GM23338 (cell line): ENCODE measurements around the gene SERGEF. TPM values are rescaled to one million over a fixed set of nuclear protein-coding genes. Genes with fewer than 3 reads are reported as not detected.

Experiments
- ATAC-seq: fragments of 200-7000 bp; cut with Tn5 transposase; 3 replicates; pipeline ENCODE4 v1.9.1; 2020
- DNase-seq: peaks from one replicate; pipeline ENCODE4 v3.0.0-alpha.2; 2015; ENCODE audit warnings: low spot score
- H2AFZ ChIP-seq: fragments of 200-600 bp; sonication (generic); 2 replicates; pipeline ENCODE4 v1.8.0; 2016; ENCODE audit warnings: antibody characterized with exemption, mild to moderate bottlenecking, moderate library complexity
- H3F3A ChIP-seq: fragments of 200-600 bp; sonication (generic); replicated peaks from 2 replicates; pipeline ENCODE4 v1.8.0; 2017; ENCODE audit warnings: antibody characterized with exemption, mixed run types, low read depth
- H3K27ac ChIP-seq: fragments of 200-600 bp; sonication (generic); 2 replicates; pipeline ENCODE4 v1.6.1; 2016; ENCODE audit warnings: low read depth
- H3K27me3 ChIP-seq: fragments of 200-600 bp; sonication (generic); 2 replicates; pipeline ENCODE4 v1.8.0; 2016; ENCODE audit warnings: mild to moderate bottlenecking, mixed run types, moderate library complexity; ENCODE audit not compliant: insufficient read depth
- H3K36me3 ChIP-seq: fragments of 200-600 bp; sonication (generic); 2 replicates; pipeline ENCODE4 v1.8.0; 2016; ENCODE audit warnings: mild to moderate bottlenecking; ENCODE audit not compliant: insufficient read depth
- H3K4me1 ChIP-seq: fragments of 200-600 bp; sonication (generic); 2 replicates; pipeline ENCODE4 v1.8.0; 2016; ENCODE audit warnings: mild to moderate bottlenecking, moderate library complexity; ENCODE audit not compliant: insufficient read depth
- H3K4me2 ChIP-seq: fragments of 200-600 bp; sonication (generic); 2 replicates; pipeline ENCODE4 v1.7.1; 2017; ENCODE audit warnings: mixed run types
- H3K4me3 ChIP-seq: fragments of 200-600 bp; sonication (generic); 2 replicates; pipeline ENCODE4 v1.6.1; 2016; ENCODE audit warnings: mixed run types
- H3K79me2 ChIP-seq: fragments of 200-600 bp; sonication (generic); replicated peaks from 2 replicates; pipeline ENCODE4 v1.8.0; 2017; ENCODE audit warnings: mild to moderate bottlenecking; ENCODE audit not compliant: insufficient read depth
- H3K9me2 ChIP-seq: fragments of 200-600 bp; sonication (generic); 2 replicates; pipeline ENCODE4 v1.8.0; 2017; ENCODE audit not compliant: insufficient read depth
- H4K20me1 ChIP-seq: fragments of 200-600 bp; sonication (generic); replicated peaks from 2 replicates; pipeline ENCODE4 v1.8.0; 2017; ENCODE audit warnings: mild to moderate bottlenecking; ENCODE audit not compliant: insufficient read depth
- H3K27ac Mint-ChIP-seq: 2 replicates; pipeline ENCODE4 v1.8.0; 2020; ENCODE audit warnings: inconsistent platforms, mild to moderate bottlenecking, moderate library complexity, mixed read lengths
- H3K27me3 Mint-ChIP-seq: 3 replicates; pipeline ENCODE4 v1.8.0; 2022; ENCODE audit warnings: low read depth, mild to moderate bottlenecking, moderate library complexity, mixed read lengths, inconsistent platforms; ENCODE audit not compliant: insufficient read depth, poor library complexity
- H3K36me3 Mint-ChIP-seq: 3 replicates; pipeline ENCODE4 v1.8.0; 2021; ENCODE audit warnings: low read depth, mild to moderate bottlenecking, inconsistent platforms, moderate library complexity, mixed read lengths
- H3K4me1 Mint-ChIP-seq: 3 replicates; pipeline ENCODE4 v1.8.0; 2020; ENCODE audit warnings: mild to moderate bottlenecking, inconsistent platforms, mixed read lengths
- H3K4me3 Mint-ChIP-seq: 3 replicates; pipeline ENCODE4 v1.8.0; 2021; ENCODE audit warnings: moderate library complexity, mild to moderate bottlenecking, inconsistent platforms, mixed read lengths
- H3K9me3 Mint-ChIP-seq: 3 replicates; pipeline ENCODE4 v1.8.0; 2020; ENCODE audit warnings: moderate library complexity, mild to moderate bottlenecking, inconsistent platforms, mixed read lengths
- CREB1 ChIP-seq: fragments of 250-450 bp; sonication (Bioruptor Pico); IDR thresholded peaks from 2 replicates; pipeline ENCODE4 v1.5.0; 2020; ENCODE audit warnings: low read depth, mild to moderate bottlenecking, moderate library complexity
- CTCF ChIP-seq, 2 experiments: fragments of 200-600 bp in 1 of 2; sonication (generic) in 1 of 2; conservative IDR thresholded peaks; 2 replicates each; pipeline versions ENCODE4 v1.5.1 to v1.6.1; 2016 to 2017; ENCODE audit warnings: antibody characterized with exemption in 2 of 2, low read depth in 2 of 2, mild to moderate bottlenecking in 2 of 2, moderate library complexity in 1 of 2
- ETS1 ChIP-seq: IDR thresholded peaks from 2 replicates; pipeline ENCODE4 v1.6.1; 2016; ENCODE audit warnings: antibody characterized with exemption
- EZH2 ChIP-seq: fragments of 200-600 bp; sonication (generic); IDR thresholded peaks from one replicate; pipeline ENCODE4 v1.8.0; 2017; ENCODE audit warnings: antibody characterized with exemption, mild to moderate bottlenecking, low read depth; ENCODE audit not compliant: unreplicated experiment
- JUNB ChIP-seq: IDR thresholded peaks from one replicate; pipeline ENCODE4 v1.6.1; 2016; ENCODE audit warnings: antibody characterized with exemption; ENCODE audit not compliant: unreplicated experiment
- NANOG ChIP-seq: IDR thresholded peaks from 2 replicates; pipeline ENCODE4 v1.6.1; 2016; ENCODE audit warnings: antibody characterized with exemption, borderline replicate concordance
- POLR2AphosphoS5 ChIP-seq: IDR thresholded peaks from 2 replicates; pipeline ENCODE4 v1.6.1; 2016; ENCODE audit warnings: antibody characterized with exemption, low read depth
- STAT1 ChIP-seq: IDR thresholded peaks from one replicate; pipeline ENCODE4 v1.6.1; 2016; ENCODE audit warnings: antibody characterized with exemption; ENCODE audit not compliant: unreplicated experiment
- ZNF114 ChIP-seq: fragments of 250-450 bp; sonication (Bioruptor Pico); IDR thresholded peaks from 2 replicates; pipeline ENCODE4 v1.5.0; 2020; ENCODE audit warnings: mild to moderate bottlenecking, moderate library complexity
- ZNF331 ChIP-seq: fragments of 250-450 bp; sonication (Bioruptor Pico); IDR thresholded peaks from 2 replicates; pipeline ENCODE4 v1.5.0; 2020; ENCODE audit warnings: low read depth, mild to moderate bottlenecking, moderate library complexity
- polyA plus RNA-seq: library from polyadenylated mRNA; unstranded; fragments of >200 nt; fragmentation: Nextera tagmentation; extraction: Ambion mirVana; gene quantifications from 2 replicates; pipeline ENCODE4 v1.2.1, GENCODE V29; 2016
- total RNA-seq: library from RNA; depleted of rRNA; stranded (reverse); fragments of >200 nt; shearing (Covaris generic); gene quantifications from 2 replicates; pipeline ENCODE4 v1.2.3, GENCODE V29; 2014
- TF ChIP-seq, protein P1 (sequence below): IDR thresholded peaks from one replicate; pipeline ENCODE4 v1.6.1; 2018; ENCODE audit warnings: antibody characterized with exemption; ENCODE audit not compliant: unreplicated experiment

SERGEF gene
- total and polyA plus RNA-seq, 2 experiments from 2014 or later, result 24.2 to 27.9 TPM

GRCh38 chr11:17898782-17899181, 114.1 kb downstream of the SERGEF start (continued):
- TF ChIP-seq CTCF (conservative IDR thresholded peaks at IDR 0.05; ENCODE audit: low read depth in 2 of 2) (no peak), ETS1 (no peak), JUNB (no peak), NANOG (no peak), ZNF331 (CRISPR knock-in tag) (no peak), CREB1 (CRISPR knock-in tag) (no peak), STAT1 (no peak)

- Mint-ChIP-seq H3K36me3 (no peaks in the 10 kb centered on the region), H3K4me1 (peaks cover 5% of the 10 kb centered on the region), H3K27me3 (peaks cover 1% of the 10 kb centered on the region), H3K27ac (no peak overlapping the region), H3K9me3 (no peaks in the 10 kb centered on the region), H3K4me3 (no peak overlapping the region)
- H3K4me1 ChIP-seq, result 0 out of 2 replicates have a peak, but pooled peaks cover 4% of the 10 kb centered on the region
- H3K27me3 ChIP-seq, result no peaks in the 10 kb centered on the region
- H3K9me2 ChIP-seq, result no peaks in the 10 kb centered on the region
- TF ChIP-seq ZNF114 (CRISPR knock-in tag) (no peak), EZH2 (no peak), ETS1 (no peak)
- no peak for DNase-seq
- H3K4me2 ChIP-seq, result no peak overlapping the region
- no peaks in the 10 kb centered on the region for H3K36me3 ChIP-seq
- no peaks in the 10 kb centered on the region; the same call in 1 of the 2 replicates for H4K20me1 ChIP-seq
- no peaks in the 10 kb centered on the region for H3K79me2 ChIP-seq
- no peak overlapping the region for H2AFZ ChIP-seq
- H3K4me3 ChIP-seq, result no peak overlapping the region
- no peaks in the 10 kb centered on the region for H3F3A ChIP-seq
- no peak overlapping the region for H3K27ac ChIP-seq
- ATAC-seq, result no peak
Measured at GRCh38 chr11:17898071-17898470, 114.8 kb downstream of the SERGEF start.

DNA sequence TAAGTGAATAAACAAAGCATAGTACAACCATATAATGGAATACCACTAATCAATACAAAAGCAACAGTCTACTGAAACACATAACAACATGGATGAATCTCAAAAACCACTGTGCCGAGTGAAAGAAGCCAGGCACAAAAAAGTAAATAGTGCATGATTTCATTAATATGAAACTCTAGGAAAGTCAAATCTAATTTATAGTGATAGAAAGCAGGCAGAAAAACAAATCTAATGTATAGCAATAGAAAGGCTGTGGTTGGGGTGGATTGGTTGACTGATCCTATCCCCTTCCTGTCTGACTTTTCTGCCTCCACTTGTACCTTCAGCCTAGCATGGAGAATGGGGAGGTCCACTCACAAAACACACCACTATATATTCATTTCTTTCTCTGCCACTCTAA, 115.4 kb downstream of the SERGEF start:
- Histone ChIP-seq H3K27me3 (no peaks in the 10 kb centered on the region), H3F3A (no peaks in the 10 kb centered on the region), H3K4me3 (no peak overlapping the region), H3K79me2 (no peaks in the 10 kb centered on the region), H3K4me1 (0 out of 2 replicates have a peak, but pooled peaks cover 4% of the 10 kb centered on the region), H3K36me3 (no peaks in the 10 kb centered on the region), H3K4me2 (no peak overlapping the region), H2AFZ (no peak overlapping the region), H3K27ac (no peak overlapping the region), H3K9me2 (no peaks in the 10 kb centered on the region), H4K20me1 (no peaks in the 10 kb centered on the region; the same call in 1 of the 2 replicates)
- no peak for ATAC-seq
- DNase-seq, result no peak
- no peak overlapping the region for H3K4me3 Mint-ChIP-seq
- peaks cover 1% of the 10 kb centered on the region for H3K27me3 Mint-ChIP-seq
- H3K36me3 Mint-ChIP-seq, result no peaks in the 10 kb centered on the region
- peaks cover 5% of the 10 kb centered on the region for H3K4me1 Mint-ChIP-seq
- H3K27ac Mint-ChIP-seq, result no peak overlapping the region
- H3K9me3 Mint-ChIP-seq, result no peaks in the 10 kb centered on the region
- no peak for TF ChIP-seq STAT1
- TF ChIP-seq, protein P1, sequence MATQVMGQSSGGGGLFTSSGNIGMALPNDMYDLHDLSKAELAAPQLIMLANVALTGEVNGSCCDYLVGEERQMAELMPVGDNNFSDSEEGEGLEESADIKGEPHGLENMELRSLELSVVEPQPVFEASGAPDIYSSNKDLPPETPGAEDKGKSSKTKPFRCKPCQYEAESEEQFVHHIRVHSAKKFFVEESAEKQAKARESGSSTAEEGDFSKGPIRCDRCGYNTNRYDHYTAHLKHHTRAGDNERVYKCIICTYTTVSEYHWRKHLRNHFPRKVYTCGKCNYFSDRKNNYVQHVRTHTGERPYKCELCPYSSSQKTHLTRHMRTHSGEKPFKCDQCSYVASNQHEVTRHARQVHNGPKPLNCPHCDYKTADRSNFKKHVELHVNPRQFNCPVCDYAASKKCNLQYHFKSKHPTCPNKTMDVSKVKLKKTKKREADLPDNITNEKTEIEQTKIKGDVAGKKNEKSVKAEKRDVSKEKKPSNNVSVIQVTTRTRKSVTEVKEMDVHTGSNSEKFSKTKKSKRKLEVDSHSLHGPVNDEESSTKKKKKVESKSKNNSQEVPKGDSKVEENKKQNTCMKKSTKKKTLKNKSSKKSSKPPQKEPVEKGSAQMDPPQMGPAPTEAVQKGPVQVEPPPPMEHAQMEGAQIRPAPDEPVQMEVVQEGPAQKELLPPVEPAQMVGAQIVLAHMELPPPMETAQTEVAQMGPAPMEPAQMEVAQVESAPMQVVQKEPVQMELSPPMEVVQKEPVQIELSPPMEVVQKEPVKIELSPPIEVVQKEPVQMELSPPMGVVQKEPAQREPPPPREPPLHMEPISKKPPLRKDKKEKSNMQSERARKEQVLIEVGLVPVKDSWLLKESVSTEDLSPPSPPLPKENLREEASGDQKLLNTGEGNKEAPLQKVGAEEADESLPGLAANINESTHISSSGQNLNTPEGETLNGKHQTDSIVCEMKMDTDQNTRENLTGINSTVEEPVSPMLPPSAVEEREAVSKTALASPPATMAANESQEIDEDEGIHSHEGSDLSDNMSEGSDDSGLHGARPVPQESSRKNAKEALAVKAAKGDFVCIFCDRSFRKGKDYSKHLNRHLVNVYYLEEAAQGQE, result no peak
- TF ChIP-seq POLR2AphosphoS5, result no peak
